Neuronal stem cell (in vitro differentiated cells): ENCODE results near the gene HPSE2.

Source experiments
- DNase-seq: peaks from one replicate; pipeline ENCODE4 v3.0.0-alpha.2; 2013; ENCODE audit warnings: low spot score
- H2AFZ ChIP-seq: one replicate; pipeline ENCODE4 v1.6.1; 2013; ENCODE audit warnings: mild to moderate bottlenecking, low read length, inconsistent platforms
- H2AK5ac ChIP-seq: 2 replicates; pipeline ENCODE4 v1.6.1; 2013; ENCODE audit warnings: low read depth, mild to moderate bottlenecking, inconsistent platforms, low read length, moderate library complexity, mixed read lengths
- H2BK120ac ChIP-seq: 2 replicates; pipeline ENCODE4 v1.6.1; 2013; ENCODE audit warnings: low read depth, mild to moderate bottlenecking, inconsistent platforms, low read length, moderate library complexity, mixed read lengths
- H2BK12ac ChIP-seq: one replicate; pipeline ENCODE4 v1.6.1; 2013; ENCODE audit warnings: low read length, inconsistent platforms
- H2BK15ac ChIP-seq: 2 replicates; pipeline ENCODE4 v1.6.1; 2013; ENCODE audit warnings: mild to moderate bottlenecking, low read length, inconsistent platforms, mixed read lengths
- H2BK5ac ChIP-seq: one replicate; pipeline ENCODE4 v1.6.1; 2013; ENCODE audit warnings: inconsistent platforms, mild to moderate bottlenecking, low read length, moderate library complexity
- H3K14ac ChIP-seq: one replicate; pipeline ENCODE4 v1.6.1; 2013; ENCODE audit warnings: low read length, inconsistent platforms
- H3K18ac ChIP-seq: 2 replicates; pipeline ENCODE4 v1.6.1; 2013; ENCODE audit warnings: low read length, inconsistent platforms
- H3K23ac ChIP-seq: 2 replicates; pipeline ENCODE4 v1.6.1; 2013; ENCODE audit warnings: low read depth, mild to moderate bottlenecking, mixed read lengths, low read length, inconsistent platforms; ENCODE audit not compliant: poor library complexity
- H3K27ac ChIP-seq: replicated peaks from 3 replicates; pipeline ENCODE4 v1.5.1; 2013; ENCODE audit warnings: low read length, inconsistent platforms
- H3K27me3 ChIP-seq, 3 experiments: 2 replicates each; pipeline ENCODE4 v1.6.1; 2013; ENCODE audit warnings: low read length in 3 of 3, mild to moderate bottlenecking in 2 of 3, inconsistent platforms in 1 of 3, low read depth in 1 of 3, mixed read lengths in 1 of 3, moderate library complexity in 1 of 3; ENCODE audit not compliant: control insufficient read depth in 3 of 3, insufficient read depth in 3 of 3
- H3K36me3 ChIP-seq, 2 donors: replicated peaks in 1 of 2; 2 replicates each; pipeline ENCODE4 v1.6.1; 2013; ENCODE audit warnings: low read length in 2 of 2; ENCODE audit not compliant: control insufficient read depth in 2 of 2, insufficient read depth in 2 of 2
- H3K4ac ChIP-seq: 2 replicates; pipeline ENCODE4 v1.6.1; 2013; ENCODE audit warnings: inconsistent platforms, mild to moderate bottlenecking, low read length, moderate library complexity
- H3K4me1 ChIP-seq, 2 donors: 1 replicate in 1 of 2; 2 replicates in 1 of 2; pipeline ENCODE4 v1.6.1; 2013; ENCODE audit warnings: low read length in 2 of 2, low read depth in 1 of 2; ENCODE audit not compliant: control insufficient read depth in 2 of 2, insufficient read depth in 1 of 2
- H3K4me2 ChIP-seq: one replicate; pipeline ENCODE4 v1.6.1; 2013; ENCODE audit warnings: mild to moderate bottlenecking, low read length, inconsistent platforms; ENCODE audit not compliant: insufficient read depth, poor library complexity, severe bottlenecking
- H3K4me3 ChIP-seq, 2 donors: 2 replicates each; pipeline ENCODE4 v1.5.1; 2013; ENCODE audit warnings: low read length in 2 of 2, mild to moderate bottlenecking in 2 of 2, inconsistent platforms in 1 of 2, moderate library complexity in 1 of 2
- H3K79me1 ChIP-seq: one replicate; pipeline ENCODE4 v1.6.1; 2013; ENCODE audit warnings: low read depth, mild to moderate bottlenecking, inconsistent platforms, low read length, moderate library complexity
- H3K9ac ChIP-seq: one replicate; pipeline ENCODE4 v1.6.1; 2013; ENCODE audit warnings: mild to moderate bottlenecking, low read depth, low read length, inconsistent platforms; ENCODE audit not compliant: poor library complexity
- H3K9me3 ChIP-seq, 2 donors: replicated peaks in 1 of 2; 2 replicates each; pipeline versions ENCODE3 to v1.6.1; 2013; ENCODE audit warnings: low read length in 2 of 2, mild to moderate bottlenecking in 2 of 2, inconsistent platforms in 1 of 2, low read depth in 1 of 2, mixed read lengths in 1 of 2, moderate library complexity in 1 of 2; ENCODE audit not compliant: control insufficient read depth in 2 of 2, insufficient read depth in 1 of 2
- H4K8ac ChIP-seq: one replicate; pipeline ENCODE4 v1.6.1; 2013; ENCODE audit warnings: low read depth, mild to moderate bottlenecking, inconsistent platforms, low read length, moderate library complexity
- H4K91ac ChIP-seq: one replicate; pipeline ENCODE4 v1.6.1; 2013; ENCODE audit warnings: low read length, low read depth, mild to moderate bottlenecking, inconsistent platforms; ENCODE audit not compliant: poor library complexity
- WGBS, 2 donors: extraction: QIAGEN DNeasy Blood & Tissue Kit; methylation state at CpG; one replicate each; pipeline ENCODE4 v1.1.7; 2013; ENCODE audit warnings: missing lambda C conversion rate in 2 of 2, mixed read lengths in 1 of 2; ENCODE audit not compliant: insufficient read length in 2 of 2, insufficient replicate concordance in 1 of 2; ENCODE audit errors: extremely low coverage in 2 of 2; 5-methylcytosine and 5-hydroxymethylcytosine counted together

Gene HPSE2

DNA sequence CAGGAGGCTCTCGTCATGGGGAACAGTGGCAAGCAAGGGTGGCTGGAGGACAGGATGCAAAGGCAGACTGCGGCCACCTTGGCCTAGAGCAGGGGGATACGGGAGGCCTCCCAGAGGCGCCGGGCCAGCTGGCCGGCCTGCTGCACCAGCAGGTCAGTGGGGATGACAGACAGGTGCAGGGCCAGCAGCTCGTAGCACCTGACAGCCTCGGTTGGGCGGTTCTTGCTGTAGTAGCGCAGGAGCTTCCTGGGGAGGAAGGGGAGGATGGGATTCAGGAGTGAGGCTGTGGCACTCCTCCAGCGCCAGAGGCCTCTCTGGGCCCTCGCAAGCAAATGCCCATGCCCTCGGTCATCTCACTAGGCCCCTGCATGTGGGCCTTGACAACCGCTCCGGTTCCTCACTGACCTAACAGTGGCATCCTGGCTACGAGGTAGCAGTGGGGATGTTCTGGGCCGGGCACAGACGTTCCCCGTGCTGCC lies 818.1 kb downstream of the HPSE2 start:
- peaks cover 5 to 16% of the 10 kb centered on the region in 2 donors for H3K4me1 ChIP-seq
- H2BK120ac ChIP-seq: no peak overlapping the region
- no peak overlapping the region for H2BK15ac ChIP-seq
- peaks cover 4 to 16% of the 10 kb centered on the region in 2 donors for H3K36me3 ChIP-seq
- no peak overlapping the region for H2BK5ac ChIP-seq
- DNase-seq: no peak
- no peaks in the 10 kb centered on the region for H3K27me3 ChIP-seq
- no peak overlapping the region for H3K14ac ChIP-seq
- no peaks in the 10 kb centered on the region for H3K9me3 ChIP-seq
- no peak overlapping the region for H3K9ac ChIP-seq
- WGBS, 2 donors: no CpG with 5 or more reads among the region's 19 CpGs
- H3K4me2 ChIP-seq: no peak overlapping the region
- no peak overlapping the region for H4K8ac ChIP-seq
- H2AK5ac ChIP-seq: peak overlapping the region; percentile 38
- H3K18ac ChIP-seq: peak overlapping the region; percentile 45
- no peak overlapping the region for H3K4me3 ChIP-seq
- no peak overlapping the region for H2BK12ac ChIP-seq
- no peak overlapping the region for H3K27ac ChIP-seq
- no peak overlapping the region for H3K23ac ChIP-seq
- no peak overlapping the region for H3K4ac ChIP-seq
- no peaks in the 10 kb centered on the region for H3K79me1 ChIP-seq
- H2AFZ ChIP-seq: no peak overlapping the region
- no peak overlapping the region for H4K91ac ChIP-seq

DNA sequence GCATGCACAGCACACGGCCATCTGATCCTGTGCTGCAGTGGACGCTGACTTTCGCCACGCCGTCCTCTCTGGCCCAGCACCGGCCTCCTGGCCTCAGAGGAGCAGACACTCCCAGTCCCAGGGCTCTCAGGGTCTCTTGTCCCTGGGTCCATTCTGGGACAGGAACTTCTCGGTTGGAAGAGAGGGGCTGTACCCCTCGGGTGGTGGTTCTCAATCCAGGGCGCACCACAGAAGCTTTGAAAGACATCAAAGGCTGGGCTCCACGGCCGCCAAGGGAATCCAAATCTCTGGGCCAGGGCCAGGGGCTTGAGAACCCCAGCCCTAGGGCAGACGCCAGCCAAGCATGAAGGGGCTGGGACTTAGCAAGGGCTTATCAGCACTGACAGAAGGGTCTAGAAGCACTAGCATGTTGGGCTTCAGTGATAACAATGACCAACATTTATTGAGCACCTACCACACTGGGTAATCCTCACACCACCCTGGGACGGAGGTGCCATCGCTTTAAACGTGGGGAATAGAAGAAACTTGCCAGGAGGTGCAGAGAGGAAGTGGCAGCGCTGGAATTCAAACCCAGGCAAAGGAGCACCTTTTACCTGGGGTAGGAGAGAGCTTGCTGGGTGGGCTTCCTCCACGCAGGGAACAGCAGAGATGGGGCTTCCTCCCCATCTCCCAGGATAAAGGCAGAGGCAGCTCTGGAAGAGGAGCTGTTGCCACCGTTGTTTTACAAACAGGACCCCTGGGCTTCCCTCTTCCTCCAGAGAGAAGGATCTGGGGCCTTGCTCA lies 818.9 kb downstream of the HPSE2 start:
- H2BK15ac ChIP-seq: no peak overlapping the region
- peaks cover 4 to 13% of the 10 kb centered on the region in 2 donors for H3K36me3 ChIP-seq
- peaks cover 5 to 16% of the 10 kb centered on the region in 2 donors for H3K4me1 ChIP-seq
- no peaks in the 10 kb centered on the region for H3K9me3 ChIP-seq
- DNase-seq: no peak
- no peak overlapping the region for H3K27ac ChIP-seq
- no peak overlapping the region for H3K23ac ChIP-seq
- H3K9ac ChIP-seq: no peak overlapping the region
- no peaks in the 10 kb centered on the region for H3K27me3 ChIP-seq
- H3K79me1 ChIP-seq: no peaks in the 10 kb centered on the region
- H3K4me2 ChIP-seq: no peak overlapping the region
- H3K18ac ChIP-seq: no peak overlapping the region
- H2AFZ ChIP-seq: no peak overlapping the region
- H2BK5ac ChIP-seq: no peak overlapping the region
- no peak overlapping the region for H2BK120ac ChIP-seq
- H3K14ac ChIP-seq: no peak overlapping the region
- no peak overlapping the region for H2AK5ac ChIP-seq
- no peak overlapping the region for H2BK12ac ChIP-seq
- H4K91ac ChIP-seq: no peak overlapping the region
- no peak overlapping the region for H3K4ac ChIP-seq
- no CpG with 5 or more reads among the region's 18 CpGs for WGBS, 2 donors
- no peak overlapping the region for H4K8ac ChIP-seq
- no peak overlapping the region for H3K4me3 ChIP-seq

GRCh38 chr10:98415731-98416119 lies 819.9 kb downstream of the HPSE2 start:
- no CpG with 5 or more reads among the region's 8 CpGs for WGBS, 2 donors
- no peak overlapping the region for H3K9ac ChIP-seq
- H3K4ac ChIP-seq: no peak overlapping the region

DNA sequence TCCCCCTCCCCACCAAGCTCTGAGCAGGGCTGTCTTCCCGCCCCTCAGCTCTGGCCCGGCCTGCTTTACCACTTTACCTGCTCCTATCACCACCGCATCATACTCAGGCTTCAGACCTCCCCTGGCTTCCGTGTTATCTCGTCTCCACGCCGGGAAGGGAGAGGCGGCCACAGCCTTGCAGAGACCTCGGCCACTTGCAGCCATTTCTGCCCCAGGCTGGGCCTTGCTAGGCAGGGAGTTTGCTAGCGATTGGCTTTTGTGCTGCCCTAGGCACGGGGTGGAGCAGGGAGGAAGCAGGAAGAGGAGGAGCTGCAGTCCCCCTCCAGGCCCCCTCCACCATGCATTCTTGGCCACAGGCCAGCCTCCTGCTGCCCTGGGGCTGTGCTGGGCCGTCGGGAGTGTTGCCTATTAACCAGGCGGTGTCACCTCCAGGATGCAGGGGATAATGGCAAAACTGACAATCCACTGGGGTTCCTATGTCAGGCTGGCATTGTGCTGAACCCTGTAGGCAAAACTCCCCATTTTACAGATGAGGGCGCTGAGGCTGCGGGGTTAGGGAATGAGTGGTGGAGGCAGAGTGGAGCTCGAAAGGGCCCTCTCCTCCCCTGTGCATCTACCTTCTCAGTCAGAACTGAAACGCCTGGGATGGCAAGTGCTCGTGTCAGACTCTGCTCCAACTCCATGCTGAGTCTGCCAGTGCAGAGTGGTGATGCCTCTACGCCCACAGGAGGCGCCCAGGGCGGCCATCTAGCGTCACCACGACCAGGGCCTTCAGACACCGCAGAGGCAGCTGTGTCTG lies 820.5 kb downstream of the HPSE2 start, which contains the start of gene PYROXD2:
Gene PYROXD2, minus strand, starts transcription at position 251 of the 799 bp plus-strand sequence. Its CDS starts 47 bp downstream, at position 204.
- peak; percentile 42 for DNase-seq
- no peak within 1 kb of the TSS for H3K4ac ChIP-seq
- H3K4me1 ChIP-seq: peaks cover 5 to 16% of the 10 kb centered on the region in 2 donors
- H3K9ac ChIP-seq: peak within 1 kb of the TSS; percentile 73
- peak within 1 kb of the TSS; percentile 59 to 67 for H3K4me3 ChIP-seq
- peak within 1 kb of the TSS; percentile 87 for H3K23ac ChIP-seq
- no peaks in the 10 kb centered on the region for H3K79me1 ChIP-seq
- no peak within 1 kb of the TSS for H2BK120ac ChIP-seq
- H3K9me3 ChIP-seq: no peaks in the 10 kb centered on the region
- peak within 1 kb of the TSS; percentile 93 for H2AFZ ChIP-seq
- H2BK15ac ChIP-seq: peak within 1 kb of the TSS; percentile 77
- H3K18ac ChIP-seq: peak within 1 kb of the TSS; percentile 13
- H3K27ac ChIP-seq: peak within 1 kb of the TSS; percentile 81
- no peak within 1 kb of the TSS for H4K91ac ChIP-seq
- H3K4me2 ChIP-seq: peak within 1 kb of the TSS; percentile 52
- H2BK5ac ChIP-seq: peak within 1 kb of the TSS; percentile 3
- H2BK12ac ChIP-seq: peak within 1 kb of the TSS; percentile 8
- H3K27me3 ChIP-seq: no peaks in the 10 kb centered on the region
- H3K14ac ChIP-seq: peak within 1 kb of the TSS; percentile 26
- peaks cover 4 to 13% of the 10 kb centered on the region in 2 donors for H3K36me3 ChIP-seq
- H2AK5ac ChIP-seq: peak within 1 kb of the TSS; percentile 2
- no CpG with 5 or more reads among the region's 25 CpGs for WGBS, 2 donors
- peak within 1 kb of the TSS; percentile 84 for H4K8ac ChIP-seq

More at GRCh38 chr10:98415731-98416119, 819.9 kb downstream of the HPSE2 start:
- no peaks in the 10 kb centered on the region for H3K79me1 ChIP-seq
- H3K4me3 ChIP-seq: peak overlapping the region in 1 of 2 donors; percentile 32
- H3K18ac ChIP-seq: peak overlapping the region; percentile 13
- no peak overlapping the region for H2BK120ac ChIP-seq
- H3K27me3 ChIP-seq: no peaks in the 10 kb centered on the region
- H3K14ac ChIP-seq: peak overlapping the region; percentile 2
- H2AK5ac ChIP-seq: peak overlapping the region; percentile 2
- H2AFZ ChIP-seq: peak overlapping the region; percentile 93
- no peak overlapping the region for H3K4me2 ChIP-seq
- H3K36me3 ChIP-seq: peaks cover 4 to 13% of the 10 kb centered on the region in 2 donors
- no peaks in the 10 kb centered on the region for H3K9me3 ChIP-seq
- no peak overlapping the region for H2BK5ac ChIP-seq
- no peak overlapping the region for H3K23ac ChIP-seq
- peak overlapping the region; percentile 3 for H2BK15ac ChIP-seq
- H4K8ac ChIP-seq: peak overlapping the region; percentile 84
- H4K91ac ChIP-seq: no peak overlapping the region
- H3K4me1 ChIP-seq: peaks cover 5 to 16% of the 10 kb centered on the region in 2 donors
- peak overlapping the region; percentile 8 for H2BK12ac ChIP-seq
- peak overlapping the region; percentile 26 for H3K27ac ChIP-seq
- no peak for DNase-seq
